Fibroblast of lung (primary cell): ENCODE results near the gene DIPK1B. TPM values are rescaled to one million over a fixed set of nuclear protein-coding genes. Genes with fewer than 3 reads are reported as not detected.

Experiments used
- DNase-seq, 2 donors: peaks; one replicate each; pipeline versions ENCODE4 v3.0.0 to v3.0.0-alpha.2; 2010; ENCODE audit warnings: low read depth in 2 of 2
- H2AFZ ChIP-seq: 2 replicates; pipeline ENCODE4 v1.5.1; 2012; ENCODE audit warnings: low read length, control low read depth, inconsistent platforms
- H3K27ac ChIP-seq: 2 replicates; pipeline ENCODE4 v1.5.1; 2011; ENCODE audit warnings: low read length, control low read depth; ENCODE audit not compliant: insufficient read depth
- H3K27me3 ChIP-seq: 2 replicates; pipeline ENCODE4 v1.5.1; 2011; ENCODE audit warnings: mild to moderate bottlenecking, low read length; ENCODE audit not compliant: control insufficient read depth, insufficient read depth
- H3K36me3 ChIP-seq: 2 replicates; pipeline ENCODE4 v1.5.1; 2011; ENCODE audit warnings: low read length; ENCODE audit not compliant: control insufficient read depth, insufficient read depth
- H3K4me1 ChIP-seq: 2 replicates; pipeline ENCODE4 v1.5.1; 2011; ENCODE audit warnings: low read length; ENCODE audit not compliant: control insufficient read depth, insufficient read depth; ENCODE audit errors: extremely low read depth
- H3K4me2 ChIP-seq: 2 replicates; pipeline ENCODE4 v1.5.1; 2011; ENCODE audit warnings: low read length, control low read depth; ENCODE audit not compliant: insufficient read depth; ENCODE audit errors: extremely low read depth
- H3K4me3 ChIP-seq, 4 experiments: fragments of 200-600 bp in 1 of 4; sonication (generic) in 1 of 4; replicated peaks in 1 of 4; 2 replicates each; pipeline ENCODE4 v1.5.1; 2011 to 2016; ENCODE audit warnings: low read length in 4 of 4, low read depth in 3 of 4, mild to moderate bottlenecking in 3 of 4, control low read depth in 2 of 4, inconsistent platforms in 1 of 4, mixed read lengths in 1 of 4; ENCODE audit not compliant: insufficient read depth in 1 of 4; ENCODE audit errors: control extremely low read depth in 1 of 4
- H3K79me2 ChIP-seq: 2 replicates; pipeline ENCODE4 v1.5.1; 2012; ENCODE audit warnings: mild to moderate bottlenecking, low read length, inconsistent platforms; ENCODE audit not compliant: control insufficient read depth, insufficient read depth
- H3K9ac ChIP-seq: 2 replicates; pipeline ENCODE4 v1.5.1; 2011; ENCODE audit warnings: mild to moderate bottlenecking, low read length, control low read depth; ENCODE audit not compliant: insufficient read depth
- H3K9me3 ChIP-seq: 2 replicates; pipeline ENCODE4 v1.5.1; 2012; ENCODE audit warnings: low read depth, low read length; ENCODE audit not compliant: control insufficient read depth, insufficient read depth
- H4K20me1 ChIP-seq: 2 replicates; pipeline ENCODE4 v1.5.1; 2011; ENCODE audit warnings: low read length; ENCODE audit not compliant: control insufficient read depth, insufficient read depth; ENCODE audit errors: extremely low read depth
- CTCF ChIP-seq, 2 donors: IDR thresholded peaks in 1 of 2; conservative IDR thresholded peaks in 1 of 2; 1 replicate in 1 of 2; 2 replicates in 1 of 2; pipeline ENCODE4 v1.5.1; 2011 to 2012; ENCODE audit warnings: low read length in 2 of 2, control low read depth in 1 of 2, inconsistent platforms in 1 of 2, low read depth in 1 of 2, mild to moderate bottlenecking in 1 of 2
- EZH2 ChIP-seq: IDR thresholded peaks from 2 replicates; pipeline ENCODE4 v1.5.1; 2012; ENCODE audit warnings: low read length, control low read depth, mild to moderate bottlenecking; ENCODE audit errors: missing control alignments
- polyA plus RNA-seq, 2 donors: library from polyadenylated mRNA; depleted of rRNA in 1 of 2; stranded (reverse) in 1 of 2; unstranded in 1 of 2; fragments of >200 nt; gene quantifications; 2 replicates each; pipeline ENCODE4 v1.2.1, GENCODE V29; 2011 to 2012; ENCODE audit warnings: missing spikeins in 1 of 2
- total RNA-seq: library from RNA; depleted of rRNA; stranded (reverse); fragments of >200 nt; gene quantifications from 2 replicates; pipeline ENCODE4 v1.2.1, GENCODE V29; 2014

The DIPK1B gene
- total and polyA plus RNA-seq, 2 donors (not counting 1 experiment from before 2014, with no cell fraction given) = 0.16 to 0.33 TPM

GRCh38 chr9:136670576-136671253 is 41.7 kb upstream of the DIPK1B start:
- Histone ChIP-seq H3K27me3 (no peaks in the 10 kb centered on the region), H3K4me1 (no peaks in the 10 kb centered on the region), H3K36me3 (peaks cover 5% of the 10 kb centered on the region), H2AFZ (no peak overlapping the region), H3K4me3 (no peak overlapping the region), H3K9ac (no peak overlapping the region), H3K27ac (no peak overlapping the region), H4K20me1 (no peaks in the 10 kb centered on the region), H3K79me2 (no peaks in the 10 kb centered on the region), H3K9me3 (no peaks in the 10 kb centered on the region), H3K4me2 (no peak overlapping the region)
- DNase-seq = no peak
- TF ChIP-seq EZH2 (no peak), CTCF (conservative IDR thresholded peaks at IDR 0.05 in 1 of 2, IDR thresholded peaks at IDR 0.05 in 1 of 2; ENCODE audit: low read depth in 1 of 2, low read length in 2 of 2) (no peak)

GRCh38 chr9:136671254-136671614 is 41.1 kb upstream of the DIPK1B start:
- Histone ChIP-seq H3K4me2 (no peak overlapping the region), H3K9ac (no peak overlapping the region), H2AFZ (no peak overlapping the region), H3K27me3 (no peaks in the 10 kb centered on the region), H3K4me3 (no peak overlapping the region), H3K27ac (no peak overlapping the region), H3K9me3 (no peaks in the 10 kb centered on the region), H4K20me1 (no peaks in the 10 kb centered on the region), H3K36me3 (peaks cover 5% of the 10 kb centered on the region), H3K4me1 (no peaks in the 10 kb centered on the region), H3K79me2 (no peaks in the 10 kb centered on the region)
- TF ChIP-seq CTCF (conservative IDR thresholded peaks at IDR 0.05 in 1 of 2, IDR thresholded peaks at IDR 0.05 in 1 of 2; ENCODE audit: low read depth in 1 of 2, low read length in 2 of 2) (no peak), EZH2 (no peak)
- no peak for DNase-seq

- no peak overlapping the region for H3K4me2 ChIP-seq
- peak; percentile 67 to 79 for TF ChIP-seq CTCF (conservative IDR thresholded peaks at IDR 0.05 in 1 of 2, IDR thresholded peaks at IDR 0.05 in 1 of 2; ENCODE audit: low read depth in 1 of 2, low read length in 2 of 2)
- no peak for TF ChIP-seq EZH2
- no peak overlapping the region for H3K9ac ChIP-seq
- H3K27me3 ChIP-seq = no peaks in the 10 kb centered on the region
- no peak for DNase-seq
- H3K36me3 ChIP-seq = peaks cover 5% of the 10 kb centered on the region
- no peak overlapping the region for H3K4me3 ChIP-seq
- H4K20me1 ChIP-seq = no peaks in the 10 kb centered on the region
- H3K4me1 ChIP-seq = no peaks in the 10 kb centered on the region
- no peaks in the 10 kb centered on the region for H3K9me3 ChIP-seq
- no peak overlapping the region for H3K27ac ChIP-seq
- H3K79me2 ChIP-seq = no peaks in the 10 kb centered on the region
- H2AFZ ChIP-seq = no peak overlapping the region
These were observed 40.5 kb upstream of the DIPK1B start for GRCh38 chr9:136671646-136672430.
